ENCODE measurements around the gene CMTM5. TPM values are rescaled to one million over a fixed set of nuclear protein-coding genes. Genes with fewer than 3 reads are reported as not detected.

CMTM5 gene
- total RNA-seq, 1 donor from 2014 or later, result 2.0 TPM

- no peak for TF ChIP-seq CTCF (conservative IDR thresholded peaks at IDR 0.05)
- Mint-ChIP-seq H3K9me3 (no peaks in the 10 kb centered on the region), H3K27me3 (ENCODE audit: low read depth) (peaks cover 17% of the 10 kb centered on the region), H3K4me1 (peaks cover 29% of the 10 kb centered on the region), H3K27ac (ENCODE audit: unreplicated experiment) (no peak overlapping the region), H3K36me3 (ENCODE audit: low read depth) (peaks cover 7% of the 10 kb centered on the region), H3K4me3 (peak overlapping the region; percentile 0)
- no peak for DNase-seq (ENCODE audit: low read depth, low spot score)
Measured at GRCh38 chr14:23356662-23357061, 20.2 kb upstream of the CMTM5 start.

GRCh38 chr14:23357261-23357660 is 19.6 kb upstream of the CMTM5 start:
- TF ChIP-seq CTCF (conservative IDR thresholded peaks at IDR 0.05), result no peak
- Mint-ChIP-seq H3K27me3 (ENCODE audit: low read depth) (peaks cover 17% of the 10 kb centered on the region), H3K4me3 (no peak overlapping the region), H3K4me1 (peaks cover 35% of the 10 kb centered on the region), H3K27ac (ENCODE audit: unreplicated experiment) (no peak overlapping the region), H3K9me3 (no peaks in the 10 kb centered on the region), H3K36me3 (ENCODE audit: low read depth) (peaks cover 7% of the 10 kb centered on the region)
- no peak for DNase-seq (ENCODE audit: low read depth, low spot score)

DNA sequence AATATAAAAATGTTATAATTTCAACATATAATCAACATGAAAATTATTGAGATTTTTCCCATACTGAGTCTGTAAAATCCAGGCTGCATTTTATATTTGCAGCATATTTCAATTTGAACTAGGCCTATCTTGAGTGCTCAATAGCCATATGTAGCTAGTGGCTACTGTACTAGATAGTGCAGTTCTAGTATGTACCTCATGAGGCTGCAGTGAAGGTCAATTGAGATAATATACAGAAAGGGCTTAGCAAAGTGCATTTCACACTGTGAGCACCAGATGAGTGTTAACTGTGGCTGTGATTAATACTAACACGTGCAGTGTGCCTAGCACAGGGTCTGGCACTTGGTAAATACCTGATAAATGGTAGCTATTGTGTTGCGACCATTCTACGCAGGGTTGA is 18.8 kb upstream of the CMTM5 start:
- Mint-ChIP-seq H3K9me3 (no peaks in the 10 kb centered on the region), H3K36me3 (ENCODE audit: low read depth) (peaks cover 8% of the 10 kb centered on the region), H3K4me1 (peaks cover 35% of the 10 kb centered on the region), H3K4me3 (peak overlapping the region; percentile 37), H3K27ac (ENCODE audit: unreplicated experiment) (no peak overlapping the region), H3K27me3 (ENCODE audit: low read depth) (peaks cover 13% of the 10 kb centered on the region)
- DNase-seq (ENCODE audit: low read depth, low spot score), result no peak
- TF ChIP-seq CTCF (conservative IDR thresholded peaks at IDR 0.05), result no peak

GRCh38 chr14:23358553-23359166 is 18.2 kb upstream of the CMTM5 start:
- Mint-ChIP-seq H3K4me3 (peak overlapping the region; percentile 37), H3K27ac (ENCODE audit: unreplicated experiment) (no peak overlapping the region), H3K9me3 (no peaks in the 10 kb centered on the region), H3K4me1 (peaks cover 31% of the 10 kb centered on the region), H3K36me3 (ENCODE audit: low read depth) (peaks cover 10% of the 10 kb centered on the region), H3K27me3 (ENCODE audit: low read depth) (peaks cover 8% of the 10 kb centered on the region)
- no peak for TF ChIP-seq CTCF (conservative IDR thresholded peaks at IDR 0.05)
- no peak for DNase-seq (ENCODE audit: low read depth, low spot score)

DNA sequence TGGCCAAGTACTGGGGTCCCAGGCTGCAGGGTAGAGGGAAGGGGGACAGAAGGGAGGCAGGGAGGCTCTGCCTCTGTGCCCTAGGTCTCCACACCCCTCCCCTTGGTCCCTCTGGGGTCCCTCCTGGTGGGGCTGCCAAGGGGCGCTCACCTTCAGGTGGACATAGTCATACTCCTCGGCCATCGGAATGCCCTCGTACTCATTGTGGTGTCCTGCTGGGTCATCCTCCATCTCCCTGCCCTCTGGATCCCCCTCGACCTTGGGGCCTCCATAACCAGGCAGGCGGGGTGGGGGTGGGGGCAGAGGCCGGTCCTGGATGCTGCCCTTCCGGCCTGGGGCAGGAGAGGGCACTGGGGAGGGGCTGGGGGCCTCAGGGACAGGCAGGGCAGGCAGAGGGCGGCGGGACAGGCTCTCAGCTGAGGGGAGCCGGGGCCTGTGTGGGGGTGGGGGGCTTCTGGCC is 17.6 kb upstream of the CMTM5 start:
- peaks cover 10% of the 10 kb centered on the region for H3K36me3 Mint-ChIP-seq (ENCODE audit: low read depth)
- no peak overlapping the region for H3K27ac Mint-ChIP-seq (ENCODE audit: unreplicated experiment)
- no peak for TF ChIP-seq CTCF (conservative IDR thresholded peaks at IDR 0.05)
- H3K4me3 Mint-ChIP-seq, result no peak overlapping the region
- no peaks in the 10 kb centered on the region for H3K9me3 Mint-ChIP-seq
- peaks cover 2% of the 10 kb centered on the region for H3K27me3 Mint-ChIP-seq (ENCODE audit: low read depth)
- no peak for DNase-seq (ENCODE audit: low read depth, low spot score)
- H3K4me1 Mint-ChIP-seq, result peaks cover 30% of the 10 kb centered on the region

Measured in neural crest cell (in vitro differentiated cells).